Stimulated activated CD8-positive, alpha-beta memory T cell treated with anti-CD3 and anti-CD28 coated beads, Interleukin-4, amount 100 ng/mL, for 1 hour (primary cell): ENCODE data around the gene LRRK1.

Source experiments
- DNase-seq, 2 donors: peaks; one replicate each; pipeline ENCODE4 v3.0.0-alpha.2; 2020; ENCODE audit warnings: low read depth in 2 of 2, low spot score in 1 of 2

Gene LRRK1

GRCh38 chr15:100973351-100974111 lies 54.4 kb downstream of the LRRK1 start:
- no peak for DNase-seq

- no peak for DNase-seq
These were observed 55.9 kb downstream of the LRRK1 start for GRCh38 chr15:100975043-100975442.

- no peak for DNase-seq
These were observed 61.4 kb downstream of the LRRK1 start for GRCh38 chr15:100980410-100981046.

GRCh38 chr15:100981086-100981485 lies 61.9 kb downstream of the LRRK1 start:
- no peak for DNase-seq

GRCh38 chr15:100983221-100983620 lies 64.1 kb downstream of the LRRK1 start:
- no peak for DNase-seq

- no peak for DNase-seq
These were observed 66.2 kb downstream of the LRRK1 start for GRCh38 chr15:100985401-100985800.

- no peak for DNase-seq
These were observed 67.2 kb downstream of the LRRK1 start for GRCh38 chr15:100986158-100986896.

- no peak for DNase-seq
These were observed 68.0 kb downstream of the LRRK1 start for GRCh38 chr15:100987143-100987542.

GRCh38 chr15:100988297-100988696 lies 69.1 kb downstream of the LRRK1 start:
- DNase-seq, result no peak

- no peak for DNase-seq
These were observed 69.7 kb downstream of the LRRK1 start for GRCh38 chr15:100988857-100989256.

- DNase-seq, result no peak
These were observed 75.7 kb downstream of the LRRK1 start for GRCh38 chr15:100994597-100995446.

GRCh38 chr15:100995471-100996430 lies 76.6 kb downstream of the LRRK1 start:
- DNase-seq, result no peak

GRCh38 chr15:100997442-100997841 lies 78.3 kb downstream of the LRRK1 start:
- DNase-seq, result no peak

- no peak for DNase-seq
These were observed 79.5 kb downstream of the LRRK1 start for GRCh38 chr15:100998630-100999029.

- no peak for DNase-seq
These were observed 80.2 kb downstream of the LRRK1 start for GRCh38 chr15:100999369-100999768.

- DNase-seq, result no peak
These were observed 81.1 kb downstream of the LRRK1 start for GRCh38 chr15:101000271-101000681.

GRCh38 chr15:101001056-101001455 lies 81.9 kb downstream of the LRRK1 start:
- DNase-seq, result no peak

GRCh38 chr15:101001796-101002195 lies 82.6 kb downstream of the LRRK1 start:
- no peak for DNase-seq

- DNase-seq, result no peak
These were observed 83.9 kb downstream of the LRRK1 start for GRCh38 chr15:101003081-101003480.

GRCh38 chr15:101003706-101004105 lies 84.5 kb downstream of the LRRK1 start:
- DNase-seq, result no peak
